ENCODE measurements around the gene ATP1B1. TPM values are rescaled to one million over a fixed set of nuclear protein-coding genes. Genes with fewer than 3 reads are reported as not detected.

The ATP1B1 gene
- total and polyA plus RNA-seq, 9 of the 15 experiments (the other 6 are each of a cell fraction or from before 2014, with no cell fraction given) = 0.76 to 3.0 (median 1.7) TPM

GRCh38 chr1:169078163-169078883 lies 28.2 kb upstream of the ATP1B1 start (continued):
- TF ChIP-seq GABPA (tag; conservative IDR thresholded peaks at IDR 0.05; ENCODE audit: low read depth) (no peak), BRD9 (IDR thresholded peaks at IDR 0.05; ENCODE audit: low read depth, partially characterized antibody) (no peak)

GRCh38 chr1:169081503-169082123 lies 24.9 kb upstream of the ATP1B1 start:
- 0% methylated on average over 5 of the region's 5 CpGs for whole genome bisulfite sequencing (ENCODE audit: insufficient coverage, low coverage, missing lambda C conversion rate)
- Histone ChIP-seq H3K4me3 (no peak overlapping the region), H3K4me1 (replicated peaks in 1 of 2; ENCODE audit: control insufficient read depth in 2 of 2, insufficient read depth in 2 of 2, low read length in 2 of 2) (no peaks in the 10 kb centered on the region), H3K27ac (ENCODE audit: extremely low read depth, low read depth, low read length) (no peak overlapping the region), H2AFZ (ENCODE audit: low read depth, low read length) (no peak overlapping the region), H3K36me3 (ENCODE audit: control insufficient read depth, insufficient read depth, low read length) (no peaks in the 10 kb centered on the region), H3K27me3 (ENCODE audit: control insufficient read depth in 2 of 2, insufficient read depth in 2 of 2, low read length in 2 of 2) (peaks cover 0 to 10% of the 10 kb centered on the region in 2 experiments; a peak in 3 of 5 replicates), H3K9me1 (ENCODE audit: control insufficient read depth, insufficient read depth, low read length) (no peaks in the 10 kb centered on the region), H3K4me2 (ENCODE audit: insufficient read depth, low read length) (no peak overlapping the region), H3K9me3 (replicated peaks; ENCODE audit: control insufficient read depth, insufficient read depth, low read depth, low read length) (no peaks in the 10 kb centered on the region), H3K79me2 (ENCODE audit: control insufficient read depth, insufficient read depth, low read length) (no peaks in the 10 kb centered on the region), H4K20me1 (replicated peaks; ENCODE audit: control insufficient read depth, insufficient read depth, low read length) (no peaks in the 10 kb centered on the region), H3K9ac (ENCODE audit: insufficient read depth in 1 of 2, low read depth in 2 of 2, low read length in 2 of 2) (no peak overlapping the region)
- DNase-seq (ENCODE audit: extremely low read depth in 1 of 4, low spot score in 3 of 4) = no peak
- TF ChIP-seq SMARCB1 (IDR thresholded peaks at IDR 0.05; ENCODE audit: insufficient read length, low read depth) (no peak), BCLAF1 (IDR thresholded peaks at IDR 0.05; ENCODE audit: borderline replicate concordance in 1 of 2, control insufficient read depth in 1 of 2, low read depth in 2 of 2, low read length in 1 of 2) (no peak), ZNF586 (CRISPR knock-in tag; conservative IDR thresholded peaks at IDR 0.05) (no peak), TOE1 (IDR thresholded peaks at IDR 0.05; ENCODE audit: borderline replicate concordance) (no peak), TOE1 (CRISPR knock-in tag; IDR thresholded peaks at IDR 0.05; ENCODE audit: borderline replicate concordance, low read depth) (no peak), NFIC (IDR thresholded peaks at IDR 0.05) (no peak), ZNF551 (CRISPR knock-in tag; IDR thresholded peaks at IDR 0.05) (no peak), KDM5B (IDR thresholded peaks at IDR 0.05; ENCODE audit: insufficient replicate concordance, low read depth, low read length) (no peak), ZNF785 (CRISPR knock-in tag; IDR thresholded peaks at IDR 0.05) (no peak), GATAD2A (IDR thresholded peaks at IDR 0.05) (no peak), TRIM28 (IDR thresholded peaks at IDR 0.05) (no peak), DLX4 (CRISPR knock-in tag; IDR thresholded peaks at IDR 0.05) (no peak), EWSR1 (IDR thresholded peaks at IDR 0.05; ENCODE audit: borderline replicate concordance, low read depth, partially characterized antibody) (no peak), ELF2 (CRISPR knock-in tag; IDR thresholded peaks at IDR 0.05) (no peak), SMARCA4 (IDR thresholded peaks at IDR 0.05) (no peak)
- ChIA-PET CTCF (ENCODE audit: low intra/inter-chr PET ratio) (no interaction called here), POLR2A (interaction anchor here (1.0 kb wide), 1 partner anchor 28 kb away, joined by 4 read pairs; no protein-coding TSS in a partner anchor)
- no peak; the same call in 2 of the 3 replicates for ATAC-seq
- FAIRE-seq = no peak
- intact Hi-C loops (cut with micrococcal nuclease) = no loop called here
- BruUV-seq (replicated peaks) = no TSS peak
- in situ Hi-C loops (cut with MboI) = no loop called here
